Suppressor macrophage treated with lipopolysaccharide for 4 hours (primary cell): ENCODE results near the gene ATP8A2.
"Not testable (repeated sequence)": the region's sequence is repeated elsewhere in the genome, so short reads cannot be mapped to it uniquely, and the experiment has no call there.

Experiments
- DNase-seq: peaks from one replicate; pipeline ENCODE4 v3.0.0-alpha.2; 2020

ATP8A2 gene

GRCh38 chr13:25466880-25467279, 95.1 kb downstream of the ATP8A2 start:
- DNase-seq, result no peak

- DNase-seq, result no peak
These were observed 96.8 kb downstream of the ATP8A2 start for GRCh38 chr13:25468325-25469168.

GRCh38 chr13:25469169-25469525, 97.4 kb downstream of the ATP8A2 start:
- no peak for DNase-seq

GRCh38 chr13:25473864-25474263, 102.1 kb downstream of the ATP8A2 start:
- DNase-seq, result no peak

- DNase-seq, result no peak
These were observed 106.4 kb downstream of the ATP8A2 start for GRCh38 chr13:25478186-25478585.

- no peak for DNase-seq
These were observed 117.5 kb downstream of the ATP8A2 start for GRCh38 chr13:25489238-25489637.

- DNase-seq, result no peak
These were observed 118.5 kb downstream of the ATP8A2 start for GRCh38 chr13:25490236-25490635.

- no peak for DNase-seq
These were observed 122.3 kb downstream of the ATP8A2 start for GRCh38 chr13:25493931-25494640.

GRCh38 chr13:25494698-25495411, 123.1 kb downstream of the ATP8A2 start:
- no peak for DNase-seq

- no peak for DNase-seq
These were observed 129.5 kb downstream of the ATP8A2 start for GRCh38 chr13:25501231-25501630.

GRCh38 chr13:25502031-25502430, 130.3 kb downstream of the ATP8A2 start:
- DNase-seq, result no peak

GRCh38 chr13:25502551-25502950, 130.8 kb downstream of the ATP8A2 start:
- DNase-seq, result no peak

- DNase-seq, result no peak
These were observed 132.1 kb downstream of the ATP8A2 start for GRCh38 chr13:25503856-25504255.

GRCh38 chr13:25507841-25508240, 136.1 kb downstream of the ATP8A2 start:
- DNase-seq, result no peak

- not testable (repeated sequence) for DNase-seq
These were observed 141.3 kb downstream of the ATP8A2 start for GRCh38 chr13:25513060-25513459.

GRCh38 chr13:25518441-25518840, 146.7 kb downstream of the ATP8A2 start:
- no peak for DNase-seq

GRCh38 chr13:25525884-25526283, 154.1 kb downstream of the ATP8A2 start:
- no peak for DNase-seq

- no peak for DNase-seq
These were observed 156.5 kb downstream of the ATP8A2 start for GRCh38 chr13:25528266-25528665.

- DNase-seq, result no peak
These were observed 157.7 kb downstream of the ATP8A2 start for GRCh38 chr13:25529425-25529824.

GRCh38 chr13:25538276-25538675, 166.5 kb downstream of the ATP8A2 start:
- DNase-seq, result no peak

- DNase-seq, result no peak
These were observed 169.8 kb downstream of the ATP8A2 start for GRCh38 chr13:25541434-25542123.

- DNase-seq, result not testable (repeated sequence)
These were observed 177.2 kb downstream of the ATP8A2 start for GRCh38 chr13:25548991-25549390.

- DNase-seq, result no peak
These were observed 190.0 kb downstream of the ATP8A2 start for GRCh38 chr13:25561812-25562211.
